Stomach (tissue), 4 donors: ENCODE measurements around the gene VWA2.

Experiments used
- EP300 ChIP-seq: sonication (generic); formaldehyde crosslinking; IDR thresholded peaks from one replicate; pipeline ENCODE4 v1.6.1; 2017; ENCODE audit warnings: antibody characterized with exemption
- POLR2A ChIP-seq, 4 donors: fragments of 450-650 bp; IDR thresholded peaks; one replicate each; pipeline ENCODE4 v1.6.1; 2016; ENCODE audit warnings: antibody characterized with exemption in 4 of 4, control low read depth in 2 of 4, mild to moderate bottlenecking in 1 of 4, moderate library complexity in 1 of 4
- TF ChIP-seq, protein P1 (sequence below), 7 experiments: fragments of 450-650 bp in 4 of 7; fragments of 200-600 bp in 3 of 7; sonication (generic) in 3 of 7; IDR thresholded peaks; one replicate each; pipeline ENCODE4 v1.5.1; 2016 to 2019; ENCODE audit warnings: antibody characterized with exemption in 7 of 7, control low read depth in 2 of 7, mild to moderate bottlenecking in 1 of 7

DNA sequence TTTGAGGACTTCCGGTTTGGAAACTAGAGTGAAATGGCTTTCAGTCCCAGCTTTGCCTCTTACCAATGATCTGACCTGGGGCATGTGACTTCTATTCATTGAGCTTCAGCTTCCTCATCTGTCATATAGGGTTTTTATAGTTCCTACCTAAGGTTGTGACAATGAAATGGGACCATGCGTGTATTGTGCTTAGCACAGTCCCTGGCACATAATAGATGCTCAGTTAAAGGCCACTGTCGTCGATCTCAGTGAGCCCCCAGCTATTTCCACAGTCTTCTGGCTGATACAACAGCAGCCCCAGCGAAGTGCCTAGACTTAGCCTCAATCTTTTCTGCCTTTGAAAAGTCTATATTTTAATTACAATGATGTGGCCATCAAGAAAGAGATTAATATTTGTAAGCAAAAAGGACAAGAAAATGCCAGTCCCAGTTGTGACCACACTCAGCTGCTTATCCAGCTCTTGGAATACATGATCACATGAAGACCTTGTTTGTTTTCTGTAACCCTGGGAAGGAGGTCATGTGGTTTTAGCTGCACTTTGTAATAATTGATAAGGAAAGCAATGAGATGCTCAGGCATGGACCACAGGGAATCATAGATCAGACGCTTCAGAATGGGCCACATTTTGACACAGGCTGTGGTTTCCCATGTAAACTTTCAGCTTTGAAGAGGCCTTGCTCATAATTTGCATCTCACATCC lies 44.6 kb downstream of the VWA2 start:
- TF ChIP-seq POLR2A (IDR thresholded peaks at IDR 0.05) (no peak), EP300 (no peak)
- TF ChIP-seq, protein P1, sequence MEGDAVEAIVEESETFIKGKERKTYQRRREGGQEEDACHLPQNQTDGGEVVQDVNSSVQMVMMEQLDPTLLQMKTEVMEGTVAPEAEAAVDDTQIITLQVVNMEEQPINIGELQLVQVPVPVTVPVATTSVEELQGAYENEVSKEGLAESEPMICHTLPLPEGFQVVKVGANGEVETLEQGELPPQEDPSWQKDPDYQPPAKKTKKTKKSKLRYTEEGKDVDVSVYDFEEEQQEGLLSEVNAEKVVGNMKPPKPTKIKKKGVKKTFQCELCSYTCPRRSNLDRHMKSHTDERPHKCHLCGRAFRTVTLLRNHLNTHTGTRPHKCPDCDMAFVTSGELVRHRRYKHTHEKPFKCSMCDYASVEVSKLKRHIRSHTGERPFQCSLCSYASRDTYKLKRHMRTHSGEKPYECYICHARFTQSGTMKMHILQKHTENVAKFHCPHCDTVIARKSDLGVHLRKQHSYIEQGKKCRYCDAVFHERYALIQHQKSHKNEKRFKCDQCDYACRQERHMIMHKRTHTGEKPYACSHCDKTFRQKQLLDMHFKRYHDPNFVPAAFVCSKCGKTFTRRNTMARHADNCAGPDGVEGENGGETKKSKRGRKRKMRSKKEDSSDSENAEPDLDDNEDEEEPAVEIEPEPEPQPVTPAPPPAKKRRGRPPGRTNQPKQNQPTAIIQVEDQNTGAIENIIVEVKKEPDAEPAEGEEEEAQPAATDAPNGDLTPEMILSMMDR (IDR thresholded peaks at IDR 0.05), result no peak
